Renal cortical epithelial cell (primary cell): ENCODE results near the gene RNPEP. TPM values are rescaled to one million over a fixed set of nuclear protein-coding genes. Genes with fewer than 3 reads are reported as not detected.
"Not testable (repeated sequence)": the region's sequence is repeated elsewhere in the genome, so short reads cannot be mapped to it uniquely, and the experiment has no call there.

ENCODE experiments used
- DNase-seq: peaks from one replicate; pipeline ENCODE4 v3.0.0-alpha.2; 2011; ENCODE audit warnings: low read depth
- total RNA-seq: library from RNA; depleted of rRNA; stranded (reverse); fragments of >200 nt; gene quantifications from 2 replicates; pipeline ENCODE4 v1.2.3, GENCODE V29; 2014

The RNPEP gene
- 91.0 and 104 TPM in 2 replicates for total RNA-seq

GRCh38 chr1:201982623-201983379 lies at the start of gene RNPEP:
TSS of gene RNPEP (plus strand) at chr1:201982648. CDS start at chr1:201982667, 19 bp downstream.
- DNase-seq = peak; percentile 54

- no peak for DNase-seq
These were observed 48.5 kb upstream of the RNPEP start for GRCh38 chr1:201933840-201934430.

- peak; percentile 75 for DNase-seq
These were observed 44.7 kb upstream of the RNPEP start for GRCh38 chr1:201937624-201938213.

GRCh38 chr1:201938440-201939035 lies 43.9 kb upstream of the RNPEP start:
- no peak for DNase-seq

GRCh38 chr1:201939148-201939547 lies 43.3 kb upstream of the RNPEP start:
- no peak for DNase-seq

GRCh38 chr1:201939574-201939973 lies 42.9 kb upstream of the RNPEP start:
- DNase-seq = no peak

GRCh38 chr1:201940316-201940715 lies 42.1 kb upstream of the RNPEP start:
- DNase-seq = not testable (repeated sequence)

GRCh38 chr1:201941420-201942128 lies 40.9 kb upstream of the RNPEP start:
- peak; percentile 35 for DNase-seq

GRCh38 chr1:201942129-201942495 lies 40.3 kb upstream of the RNPEP start:
- no peak for DNase-seq

GRCh38 chr1:201944002-201944401 lies 38.4 kb upstream of the RNPEP start:
- DNase-seq = no peak

GRCh38 chr1:201944639-201945038 lies 37.8 kb upstream of the RNPEP start:
- no peak for DNase-seq

GRCh38 chr1:201945157-201945556 lies 37.3 kb upstream of the RNPEP start:
- DNase-seq = no peak

- no peak for DNase-seq
These were observed 36.6 kb upstream of the RNPEP start for GRCh38 chr1:201945863-201946223.

- peak; percentile 76 for DNase-seq
These were observed 36.1 kb upstream of the RNPEP start, which contains the start of gene LMOD1 for GRCh38 chr1:201946224-201946908. TSS of gene LMOD1 (minus strand) at chr1:201946548. CDS start at chr1:201946340, 208 bp downstream.

GRCh38 chr1:201947697-201948008 lies 34.8 kb upstream of the RNPEP start:
- no peak for DNase-seq

- no peak for DNase-seq
These were observed 33.0 kb upstream of the RNPEP start for GRCh38 chr1:201949491-201949890.

GRCh38 chr1:201954263-201955008 lies 28.0 kb upstream of the RNPEP start:
- no peak for DNase-seq

- DNase-seq = peak; percentile 95
These were observed 27.3 kb upstream of the RNPEP start, which contains the start of gene TIMM17A for GRCh38 chr1:201955009-201955728. TSS of gene TIMM17A (plus strand) at chr1:201955503. CDS start at chr1:201955527, 24 bp downstream.

- DNase-seq = no peak
These were observed 26.7 kb upstream of the RNPEP start for GRCh38 chr1:201955729-201956143.

- no peak for DNase-seq
These were observed 24.1 kb upstream of the RNPEP start for GRCh38 chr1:201958348-201958747.
